ENCODE measurements around the gene PPP3CA. TPM values are rescaled to one million over a fixed set of nuclear protein-coding genes. Genes with fewer than 3 reads are reported as not detected.

Gene PPP3CA
- total RNA-seq, 1 donor from 2014 or later, result 38.4 TPM

- Histone ChIP-seq H3K9ac (no peak overlapping the region), H3K4me1 (peaks cover 25% of the 10 kb centered on the region), H3K4me2 (no peak overlapping the region), H2AFZ (replicated peaks) (no peak overlapping the region), H4K20me1 (ENCODE audit: low read depth) (peaks cover 6% of the 10 kb centered on the region), H3K36me3 (no peaks in the 10 kb centered on the region), H3K79me2 (ENCODE audit: low read depth) (peaks cover 67% of the 10 kb centered on the region), H3K27ac (no peak overlapping the region), H3K27me3 (no peaks in the 10 kb centered on the region), H3F3A (ENCODE audit: low read depth) (peaks cover 5% of the 10 kb centered on the region), H3K4me3 (no peak overlapping the region), H3K9me3 (ENCODE audit: low read depth) (no peaks in the 10 kb centered on the region)
- DNase-seq (ENCODE audit: low spot score), result no peak
- H3K4me1 Mint-ChIP-seq, result peaks cover 12% of the 10 kb centered on the region
- H3K27ac Mint-ChIP-seq, result no peak overlapping the region
- H3K36me3 Mint-ChIP-seq, result peaks cover 10% of the 10 kb centered on the region
- no peaks in the 10 kb centered on the region for H3K27me3 Mint-ChIP-seq (ENCODE audit: insufficient read depth, low read depth)
- H3K4me3 Mint-ChIP-seq, result no peak overlapping the region
- no peak for TF ChIP-seq EZH2 (IDR thresholded peaks at IDR 0.05)
- no peak for TF ChIP-seq EZH2phosphoT487 (IDR thresholded peaks at IDR 0.05)
- TF ChIP-seq, protein P1, sequence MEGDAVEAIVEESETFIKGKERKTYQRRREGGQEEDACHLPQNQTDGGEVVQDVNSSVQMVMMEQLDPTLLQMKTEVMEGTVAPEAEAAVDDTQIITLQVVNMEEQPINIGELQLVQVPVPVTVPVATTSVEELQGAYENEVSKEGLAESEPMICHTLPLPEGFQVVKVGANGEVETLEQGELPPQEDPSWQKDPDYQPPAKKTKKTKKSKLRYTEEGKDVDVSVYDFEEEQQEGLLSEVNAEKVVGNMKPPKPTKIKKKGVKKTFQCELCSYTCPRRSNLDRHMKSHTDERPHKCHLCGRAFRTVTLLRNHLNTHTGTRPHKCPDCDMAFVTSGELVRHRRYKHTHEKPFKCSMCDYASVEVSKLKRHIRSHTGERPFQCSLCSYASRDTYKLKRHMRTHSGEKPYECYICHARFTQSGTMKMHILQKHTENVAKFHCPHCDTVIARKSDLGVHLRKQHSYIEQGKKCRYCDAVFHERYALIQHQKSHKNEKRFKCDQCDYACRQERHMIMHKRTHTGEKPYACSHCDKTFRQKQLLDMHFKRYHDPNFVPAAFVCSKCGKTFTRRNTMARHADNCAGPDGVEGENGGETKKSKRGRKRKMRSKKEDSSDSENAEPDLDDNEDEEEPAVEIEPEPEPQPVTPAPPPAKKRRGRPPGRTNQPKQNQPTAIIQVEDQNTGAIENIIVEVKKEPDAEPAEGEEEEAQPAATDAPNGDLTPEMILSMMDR (IDR thresholded peaks at IDR 0.05), result no peak
- H3K9me3 Mint-ChIP-seq, result peaks cover 3% of the 10 kb centered on the region
Measured at GRCh38 chr4:101332424-101332823, 14.9 kb downstream of the PPP3CA start.

DNA sequence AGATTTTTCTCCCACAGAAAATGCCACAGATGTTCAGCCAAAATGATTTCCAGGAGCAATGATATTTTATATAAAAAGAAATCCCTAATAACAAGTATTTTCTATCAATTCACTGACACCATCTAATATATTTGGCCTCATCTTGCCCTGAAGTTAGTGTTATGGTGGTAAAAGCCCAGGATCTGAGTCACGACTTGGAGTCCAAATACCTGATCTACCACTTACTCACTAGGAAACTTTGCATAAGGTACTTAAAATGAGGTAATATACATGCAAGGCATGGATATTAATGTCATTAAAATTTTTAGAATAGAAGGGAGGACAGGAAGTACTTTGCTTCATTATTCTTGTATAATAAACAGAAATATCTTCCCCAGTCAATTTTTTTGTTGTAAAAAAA is 16.3 kb downstream of the PPP3CA start:
- no peaks in the 10 kb centered on the region for H3K27me3 ChIP-seq

DNA sequence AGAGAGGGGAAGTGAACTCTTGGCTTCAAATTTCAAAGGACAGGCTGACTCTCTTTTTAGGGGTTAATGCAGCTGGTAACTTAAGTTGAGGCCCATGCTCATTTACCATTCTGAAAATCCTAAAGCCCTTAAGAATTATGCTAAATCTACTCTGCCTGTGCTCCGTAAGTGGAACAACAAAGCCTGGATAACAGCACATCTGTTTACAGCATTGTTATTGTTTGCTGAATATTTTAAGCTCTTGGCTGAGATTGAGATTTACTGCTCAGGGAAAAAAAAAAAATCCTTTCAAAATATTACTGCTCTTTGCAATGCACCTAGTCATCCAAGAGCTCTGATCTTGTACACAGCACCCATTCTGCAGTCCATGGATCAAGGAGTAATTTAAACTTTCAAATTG is 17.7 kb downstream of the PPP3CA start:
- Mint-ChIP-seq H3K4me3 (no peak overlapping the region), H3K27me3 (ENCODE audit: insufficient read depth, low read depth) (no peaks in the 10 kb centered on the region), H3K4me1 (peaks cover 9% of the 10 kb centered on the region), H3K36me3 (no peaks in the 10 kb centered on the region), H3K9me3 (no peaks in the 10 kb centered on the region), H3K27ac (no peak overlapping the region)
- no peak for TF ChIP-seq EZH2phosphoT487 (IDR thresholded peaks at IDR 0.05)
- TF ChIP-seq, protein P1 (IDR thresholded peaks at IDR 0.05), result no peak
- TF ChIP-seq EZH2 (IDR thresholded peaks at IDR 0.05), result no peak
- Histone ChIP-seq H3K36me3 (no peaks in the 10 kb centered on the region), H4K20me1 (ENCODE audit: low read depth) (peaks cover 16% of the 10 kb centered on the region), H2AFZ (replicated peaks) (no peak overlapping the region), H3K9me3 (ENCODE audit: low read depth) (no peaks in the 10 kb centered on the region), H3K27me3 (no peaks in the 10 kb centered on the region), H3K27ac (no peak overlapping the region), H3K9ac (no peak overlapping the region), H3K4me3 (no peak overlapping the region), H3K79me2 (ENCODE audit: low read depth) (peaks cover 79% of the 10 kb centered on the region), H3F3A (ENCODE audit: low read depth) (peaks cover 5% of the 10 kb centered on the region), H3K4me1 (peaks cover 36% of the 10 kb centered on the region), H3K4me2 (peak overlapping the region; percentile 54)
- peak; percentile 18 for DNase-seq (ENCODE audit: low spot score)

More for the DNA sequence above, 16.3 kb downstream of the PPP3CA start:
- Mint-ChIP-seq H3K27me3 (ENCODE audit: insufficient read depth, low read depth) (no peaks in the 10 kb centered on the region), H3K27ac (no peak overlapping the region), H3K36me3 (peaks cover 3% of the 10 kb centered on the region), H3K4me1 (peaks cover 16% of the 10 kb centered on the region), H3K4me3 (no peak overlapping the region), H3K9me3 (peaks cover 3% of the 10 kb centered on the region)
- no peak for TF ChIP-seq EZH2phosphoT487 (IDR thresholded peaks at IDR 0.05)
- TF ChIP-seq, protein P1 (IDR thresholded peaks at IDR 0.05), result no peak
- TF ChIP-seq EZH2 (IDR thresholded peaks at IDR 0.05), result no peak
- H3K4me3 ChIP-seq, result no peak overlapping the region
- no peak overlapping the region for H3K27ac ChIP-seq
- H3K36me3 ChIP-seq, result no peaks in the 10 kb centered on the region
- no peak overlapping the region for H3K9ac ChIP-seq
- peaks cover 36% of the 10 kb centered on the region for H3K4me1 ChIP-seq
- peaks cover 81% of the 10 kb centered on the region for H3K79me2 ChIP-seq (ENCODE audit: low read depth)
- H4K20me1 ChIP-seq (ENCODE audit: low read depth), result peaks cover 6% of the 10 kb centered on the region
- DNase-seq (ENCODE audit: low spot score), result no peak
- no peak overlapping the region for H2AFZ ChIP-seq (replicated peaks)
- H3F3A ChIP-seq (ENCODE audit: low read depth), result peaks cover 5% of the 10 kb centered on the region
- no peaks in the 10 kb centered on the region for H3K9me3 ChIP-seq (ENCODE audit: low read depth)
- no peak overlapping the region for H3K4me2 ChIP-seq

All from neural progenitor cell (in vitro differentiated cells).